K562 (cell line): ENCODE measurements around the gene PRKD1. TPM values are rescaled to one million over a fixed set of nuclear protein-coding genes. Genes with fewer than 3 reads are reported as not detected.

Source experiments
- ETV1 ChIP-seq: fragments of 450-650 bp; conservative IDR thresholded peaks from 2 replicates; pipeline ENCODE4 v1.6.1; 2016; ENCODE audit warnings: missing genetic modification characterization, control low read depth, low read depth, missing compliant biosample characterization
- ETV5 ChIP-seq: sonication (generic); formaldehyde crosslinking; IDR thresholded peaks from 2 replicates; pipeline ENCODE4 v1.4.0; 2020; ENCODE audit warnings: low read depth, mild to moderate bottlenecking, missing genetic modification reagents
- FOS ChIP-seq: IDR thresholded peaks from 3 replicates; pipeline ENCODE4 v1.6.1; 2011; ENCODE audit not compliant: insufficient read length; ENCODE audit errors: extremely low read depth
- KDM2B ChIP-seq: fragments of 250-450 bp; sonication (Bioruptor Pico); IDR thresholded peaks from 2 replicates; pipeline ENCODE4 v1.8.0; 2021; ENCODE audit warnings: mild to moderate bottlenecking, moderate library complexity
- RAD21 ChIP-seq, 2 experiments: fragments of 250-450 bp in 1 of 2; fragments of 450-650 bp in 1 of 2; sonication (Bioruptor Pico) in 1 of 2; formaldehyde crosslinking in 1 of 2; IDR thresholded peaks in 1 of 2; conservative IDR thresholded peaks in 1 of 2; 2 replicates each; pipeline versions ENCODE4 v1.4.0 to v1.8.0; 2020 to 2022; ENCODE audit warnings: mild to moderate bottlenecking in 2 of 2, moderate library complexity in 1 of 2
- SRSF7 ChIP-seq: fragments of 200-400 bp; formaldehyde crosslinking; optimal IDR thresholded peaks from 2 replicates; pipeline ENCODE3; 2017; ENCODE audit warnings: mild to moderate bottlenecking, low read depth, low read length
- USF2 ChIP-seq: sonication (generic); formaldehyde crosslinking; IDR thresholded peaks from 2 replicates; pipeline ENCODE4 v1.5.0; 2020; ENCODE audit warnings: missing genetic modification reagents
- polyA plus RNA-seq, 8 experiments: library from polyadenylated mRNA; depleted of rRNA in 4 of 8; stranded (reverse) in 5 of 8; unstranded in 3 of 8; fragments of >200 nt; fragmentation: Nextera tagmentation in 2 of 8; fragmentation: Illumina TruSeq in 1 of 8; extraction: Ambion mirVana in 2 of 8; extraction: Trizol in 1 of 8; gene quantifications; 2 replicates each; pipeline versions ENCODE4 v1.2.1 to v1.2.3, GENCODE V29; 2011 to 2014; ENCODE audit warnings: inconsistent platforms in 1 of 8, missing spikeins in 1 of 8
- total RNA-seq, 7 experiments: library from RNA; depleted of rRNA in 6 of 7; stranded (reverse); fragments of >200 nt in 6 of 7; fragmentation: Illumina TruSeq in 2 of 7; extraction: Trizol in 2 of 7; gene quantifications; 2 replicates each; pipeline versions ENCODE4 v1.2.1 to v1.2.3, GENCODE V29; 2011 to 2021; ENCODE audit warnings: low replicate concordance in 1 of 7
- TF ChIP-seq, protein P1 (sequence below): fragments of 200-600 bp; sonication (generic); IDR thresholded peaks from one replicate; pipeline ENCODE4 v1.6.1; 2012; ENCODE audit warnings: mild to moderate bottlenecking, low read depth, low read length, inconsistent platforms
- TF ChIP-seq, protein P2 (sequence below): fragments of 250-450 bp; sonication (Bioruptor Pico); IDR thresholded peaks from 2 replicates; pipeline ENCODE4 v1.8.0; 2021; ENCODE audit warnings: moderate library complexity, mild to moderate bottlenecking, inconsistent platforms

The PRKD1 gene
- total and polyA plus RNA-seq, 9 of the 15 experiments (the other 6 are each of a cell fraction or from before 2014, with no cell fraction given): 0.04 to 0.25 (median 0.13) TPM; not detected in 1

GRCh38 chr14:29603696-29604095, 324.0 kb downstream of the PRKD1 start (continued):
- TF ChIP-seq, protein P1, sequence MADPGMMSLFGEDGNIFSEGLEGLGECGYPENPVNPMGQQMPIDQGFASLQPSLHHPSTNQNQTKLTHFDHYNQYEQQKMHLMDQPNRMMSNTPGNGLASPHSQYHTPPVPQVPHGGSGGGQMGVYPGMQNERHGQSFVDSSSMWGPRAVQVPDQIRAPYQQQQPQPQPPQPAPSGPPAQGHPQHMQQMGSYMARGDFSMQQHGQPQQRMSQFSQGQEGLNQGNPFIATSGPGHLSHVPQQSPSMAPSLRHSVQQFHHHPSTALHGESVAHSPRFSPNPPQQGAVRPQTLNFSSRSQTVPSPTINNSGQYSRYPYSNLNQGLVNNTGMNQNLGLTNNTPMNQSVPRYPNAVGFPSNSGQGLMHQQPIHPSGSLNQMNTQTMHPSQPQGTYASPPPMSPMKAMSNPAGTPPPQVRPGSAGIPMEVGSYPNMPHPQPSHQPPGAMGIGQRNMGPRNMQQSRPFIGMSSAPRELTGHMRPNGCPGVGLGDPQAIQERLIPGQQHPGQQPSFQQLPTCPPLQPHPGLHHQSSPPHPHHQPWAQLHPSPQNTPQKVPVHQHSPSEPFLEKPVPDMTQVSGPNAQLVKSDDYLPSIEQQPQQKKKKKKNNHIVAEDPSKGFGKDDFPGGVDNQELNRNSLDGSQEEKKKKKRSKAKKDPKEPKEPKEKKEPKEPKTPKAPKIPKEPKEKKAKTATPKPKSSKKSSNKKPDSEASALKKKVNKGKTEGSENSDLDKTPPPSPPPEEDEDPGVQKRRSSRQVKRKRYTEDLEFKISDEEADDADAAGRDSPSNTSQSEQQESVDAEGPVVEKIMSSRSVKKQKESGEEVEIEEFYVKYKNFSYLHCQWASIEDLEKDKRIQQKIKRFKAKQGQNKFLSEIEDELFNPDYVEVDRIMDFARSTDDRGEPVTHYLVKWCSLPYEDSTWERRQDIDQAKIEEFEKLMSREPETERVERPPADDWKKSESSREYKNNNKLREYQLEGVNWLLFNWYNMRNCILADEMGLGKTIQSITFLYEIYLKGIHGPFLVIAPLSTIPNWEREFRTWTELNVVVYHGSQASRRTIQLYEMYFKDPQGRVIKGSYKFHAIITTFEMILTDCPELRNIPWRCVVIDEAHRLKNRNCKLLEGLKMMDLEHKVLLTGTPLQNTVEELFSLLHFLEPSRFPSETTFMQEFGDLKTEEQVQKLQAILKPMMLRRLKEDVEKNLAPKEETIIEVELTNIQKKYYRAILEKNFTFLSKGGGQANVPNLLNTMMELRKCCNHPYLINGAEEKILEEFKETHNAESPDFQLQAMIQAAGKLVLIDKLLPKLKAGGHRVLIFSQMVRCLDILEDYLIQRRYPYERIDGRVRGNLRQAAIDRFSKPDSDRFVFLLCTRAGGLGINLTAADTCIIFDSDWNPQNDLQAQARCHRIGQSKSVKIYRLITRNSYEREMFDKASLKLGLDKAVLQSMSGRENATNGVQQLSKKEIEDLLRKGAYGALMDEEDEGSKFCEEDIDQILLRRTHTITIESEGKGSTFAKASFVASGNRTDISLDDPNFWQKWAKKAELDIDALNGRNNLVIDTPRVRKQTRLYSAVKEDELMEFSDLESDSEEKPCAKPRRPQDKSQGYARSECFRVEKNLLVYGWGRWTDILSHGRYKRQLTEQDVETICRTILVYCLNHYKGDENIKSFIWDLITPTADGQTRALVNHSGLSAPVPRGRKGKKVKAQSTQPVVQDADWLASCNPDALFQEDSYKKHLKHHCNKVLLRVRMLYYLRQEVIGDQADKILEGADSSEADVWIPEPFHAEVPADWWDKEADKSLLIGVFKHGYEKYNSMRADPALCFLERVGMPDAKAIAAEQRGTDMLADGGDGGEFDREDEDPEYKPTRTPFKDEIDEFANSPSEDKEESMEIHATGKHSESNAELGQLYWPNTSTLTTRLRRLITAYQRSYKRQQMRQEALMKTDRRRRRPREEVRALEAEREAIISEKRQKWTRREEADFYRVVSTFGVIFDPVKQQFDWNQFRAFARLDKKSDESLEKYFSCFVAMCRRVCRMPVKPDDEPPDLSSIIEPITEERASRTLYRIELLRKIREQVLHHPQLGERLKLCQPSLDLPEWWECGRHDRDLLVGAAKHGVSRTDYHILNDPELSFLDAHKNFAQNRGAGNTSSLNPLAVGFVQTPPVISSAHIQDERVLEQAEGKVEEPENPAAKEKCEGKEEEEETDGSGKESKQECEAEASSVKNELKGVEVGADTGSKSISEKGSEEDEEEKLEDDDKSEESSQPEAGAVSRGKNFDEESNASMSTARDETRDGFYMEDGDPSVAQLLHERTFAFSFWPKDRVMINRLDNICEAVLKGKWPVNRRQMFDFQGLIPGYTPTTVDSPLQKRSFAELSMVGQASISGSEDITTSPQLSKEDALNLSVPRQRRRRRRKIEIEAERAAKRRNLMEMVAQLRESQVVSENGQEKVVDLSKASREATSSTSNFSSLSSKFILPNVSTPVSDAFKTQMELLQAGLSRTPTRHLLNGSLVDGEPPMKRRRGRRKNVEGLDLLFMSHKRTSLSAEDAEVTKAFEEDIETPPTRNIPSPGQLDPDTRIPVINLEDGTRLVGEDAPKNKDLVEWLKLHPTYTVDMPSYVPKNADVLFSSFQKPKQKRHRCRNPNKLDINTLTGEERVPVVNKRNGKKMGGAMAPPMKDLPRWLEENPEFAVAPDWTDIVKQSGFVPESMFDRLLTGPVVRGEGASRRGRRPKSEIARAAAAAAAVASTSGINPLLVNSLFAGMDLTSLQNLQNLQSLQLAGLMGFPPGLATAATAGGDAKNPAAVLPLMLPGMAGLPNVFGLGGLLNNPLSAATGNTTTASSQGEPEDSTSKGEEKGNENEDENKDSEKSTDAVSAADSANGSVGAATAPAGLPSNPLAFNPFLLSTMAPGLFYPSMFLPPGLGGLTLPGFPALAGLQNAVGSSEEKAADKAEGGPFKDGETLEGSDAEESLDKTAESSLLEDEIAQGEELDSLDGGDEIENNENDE: no peak
- TF ChIP-seq RAD21 (CRISPR knock-in tag; conservative IDR thresholded peaks at IDR 0.05 in 1 of 2, IDR thresholded peaks at IDR 0.05 in 1 of 2) (no peak), FOS (no peak), USF2 (CRISPR knock-in tag) (no peak), ETV5 (CRISPR knock-in tag) (no peak), SRSF7 (no peak), ETV1 (tag) (no peak), KDM2B (CRISPR knock-in tag) (no peak)
- TF ChIP-seq, protein P2, sequence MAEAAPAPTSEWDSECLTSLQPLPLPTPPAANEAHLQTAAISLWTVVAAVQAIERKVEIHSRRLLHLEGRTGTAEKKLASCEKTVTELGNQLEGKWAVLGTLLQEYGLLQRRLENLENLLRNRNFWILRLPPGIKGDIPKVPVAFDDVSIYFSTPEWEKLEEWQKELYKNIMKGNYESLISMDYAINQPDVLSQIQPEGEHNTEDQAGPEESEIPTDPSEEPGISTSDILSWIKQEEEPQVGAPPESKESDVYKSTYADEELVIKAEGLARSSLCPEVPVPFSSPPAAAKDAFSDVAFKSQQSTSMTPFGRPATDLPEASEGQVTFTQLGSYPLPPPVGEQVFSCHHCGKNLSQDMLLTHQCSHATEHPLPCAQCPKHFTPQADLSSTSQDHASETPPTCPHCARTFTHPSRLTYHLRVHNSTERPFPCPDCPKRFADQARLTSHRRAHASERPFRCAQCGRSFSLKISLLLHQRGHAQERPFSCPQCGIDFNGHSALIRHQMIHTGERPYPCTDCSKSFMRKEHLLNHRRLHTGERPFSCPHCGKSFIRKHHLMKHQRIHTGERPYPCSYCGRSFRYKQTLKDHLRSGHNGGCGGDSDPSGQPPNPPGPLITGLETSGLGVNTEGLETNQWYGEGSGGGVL (CRISPR knock-in tag): no peak
